Mesenchymal stem cell (in vitro differentiated cells and primary cell): Measurements from ENCODE around the gene XAB2.

Experiments used
- DNase-seq: peaks from one replicate; pipeline ENCODE4 v3.0.0-alpha.2; 2013
- H2AFZ ChIP-seq: one replicate; pipeline ENCODE4 v1.6.1; 2013; ENCODE audit warnings: low read depth, mild to moderate bottlenecking, control low read depth, inconsistent platforms, low read length, moderate library complexity
- H2AK5ac ChIP-seq: 2 replicates; pipeline ENCODE4 v1.6.1; 2013; ENCODE audit warnings: low read length, moderate library complexity, mild to moderate bottlenecking, inconsistent platforms; ENCODE audit not compliant: severe bottlenecking
- H2BK120ac ChIP-seq: one replicate; pipeline ENCODE4 v1.6.1; 2013; ENCODE audit warnings: low read depth, mild to moderate bottlenecking, inconsistent platforms, low read length, moderate library complexity
- H2BK12ac ChIP-seq, 2 experiments: one replicate each; pipeline ENCODE4 v1.6.1; 2013; ENCODE audit warnings: inconsistent platforms in 2 of 2, low read length in 2 of 2, mild to moderate bottlenecking in 2 of 2, moderate library complexity in 2 of 2, control low read depth in 1 of 2
- H2BK15ac ChIP-seq: one replicate; pipeline ENCODE4 v1.6.1; 2013; ENCODE audit warnings: mild to moderate bottlenecking, low read depth, inconsistent platforms; ENCODE audit not compliant: poor library complexity, severe bottlenecking
- H2BK5ac ChIP-seq: 2 replicates; pipeline ENCODE4 v1.6.1; 2013; ENCODE audit warnings: low read depth, mild to moderate bottlenecking, low read length, control low read depth, inconsistent platforms; ENCODE audit not compliant: poor library complexity, severe bottlenecking
- H3K14ac ChIP-seq, 2 experiments: one replicate each; pipeline ENCODE4 v1.6.1; 2013; ENCODE audit warnings: inconsistent platforms in 2 of 2, low read length in 2 of 2, control low read depth in 1 of 2, mild to moderate bottlenecking in 1 of 2, moderate library complexity in 1 of 2
- H3K18ac ChIP-seq, 2 experiments: one replicate each; pipeline ENCODE4 v1.6.1; 2013; ENCODE audit warnings: inconsistent platforms in 2 of 2, low read length in 2 of 2, control low read depth in 1 of 2, low read depth in 1 of 2, mild to moderate bottlenecking in 1 of 2
- H3K23ac ChIP-seq, 2 experiments: one replicate each; pipeline ENCODE4 v1.6.1; 2013; ENCODE audit warnings: inconsistent platforms in 2 of 2, low read length in 2 of 2, mild to moderate bottlenecking in 2 of 2, moderate library complexity in 2 of 2, control low read depth in 1 of 2
- H3K27ac ChIP-seq: 2 replicates; pipeline ENCODE4 v1.5.1; 2013; ENCODE audit warnings: mild to moderate bottlenecking, moderate library complexity, low read length, control low read depth, inconsistent platforms; ENCODE audit not compliant: poor library complexity, severe bottlenecking
- H3K27me3 ChIP-seq, 2 experiments: 2 replicates each; pipeline versions ENCODE4 v1.6.1 to v1.7.0; 2013; ENCODE audit warnings: low read length in 2 of 2, mild to moderate bottlenecking in 2 of 2, moderate library complexity in 2 of 2, control low read depth in 1 of 2, inconsistent platforms in 1 of 2; ENCODE audit not compliant: control insufficient read depth in 1 of 2, insufficient read depth in 1 of 2
- H3K36me3 ChIP-seq, 2 experiments: 2 replicates each; pipeline versions ENCODE4 v1.6.1 to v1.7.0; 2013; ENCODE audit warnings: low read length in 2 of 2, control low read depth in 1 of 2, inconsistent platforms in 1 of 2, low read depth in 1 of 2, mild to moderate bottlenecking in 1 of 2; ENCODE audit not compliant: insufficient read depth in 2 of 2, control insufficient read depth in 1 of 2
- H3K4ac ChIP-seq, 2 experiments: one replicate each; pipeline ENCODE4 v1.6.1; 2013; ENCODE audit warnings: inconsistent platforms in 2 of 2, low read length in 2 of 2, mild to moderate bottlenecking in 2 of 2, moderate library complexity in 2 of 2, control low read depth in 1 of 2, low read depth in 1 of 2
- H3K4me1 ChIP-seq: 2 replicates; pipeline ENCODE4 v1.6.1; 2013; ENCODE audit warnings: low read depth, low read length, control low read depth; ENCODE audit not compliant: control insufficient read depth, insufficient read depth
- H3K4me2 ChIP-seq: 2 replicates; pipeline ENCODE4 v1.6.1; 2013; ENCODE audit warnings: low read length, mild to moderate bottlenecking, inconsistent platforms; ENCODE audit not compliant: poor library complexity, severe bottlenecking
- H3K4me3 ChIP-seq, 2 experiments: 2 replicates each; pipeline versions ENCODE4 v1.5.1 to v1.7.0; 2013; ENCODE audit warnings: low read length in 2 of 2, mild to moderate bottlenecking in 2 of 2, control low read depth in 1 of 2, low read depth in 1 of 2; ENCODE audit not compliant: insufficient read depth in 1 of 2
- H3K79me1 ChIP-seq: replicated peaks from 2 replicates; pipeline ENCODE4 v1.6.1; 2013; ENCODE audit warnings: mild to moderate bottlenecking, control low read depth, low read length, inconsistent platforms; ENCODE audit not compliant: poor library complexity, severe bottlenecking
- H3K9ac ChIP-seq: 2 replicates; pipeline ENCODE4 v1.7.0; 2013; ENCODE audit warnings: mild to moderate bottlenecking, low read length, moderate library complexity
- H3K9me3 ChIP-seq: 2 replicates; pipeline ENCODE4 v1.7.0; 2013; ENCODE audit warnings: mild to moderate bottlenecking, low read length; ENCODE audit not compliant: control insufficient read depth
- H4K8ac ChIP-seq: one replicate; pipeline ENCODE4 v1.6.1; 2013; ENCODE audit warnings: inconsistent platforms, mild to moderate bottlenecking, low read length, moderate library complexity
- H4K91ac ChIP-seq: one replicate; pipeline ENCODE4 v1.6.1; 2013; ENCODE audit warnings: mild to moderate bottlenecking, low read length, inconsistent platforms
- WGBS: methylation state at CpG from one replicate; pipeline ENCODE4 v1.1.7; 2013; ENCODE audit warnings: mixed read lengths; 5-methylcytosine and 5-hydroxymethylcytosine counted together

XAB2 gene

DNA sequence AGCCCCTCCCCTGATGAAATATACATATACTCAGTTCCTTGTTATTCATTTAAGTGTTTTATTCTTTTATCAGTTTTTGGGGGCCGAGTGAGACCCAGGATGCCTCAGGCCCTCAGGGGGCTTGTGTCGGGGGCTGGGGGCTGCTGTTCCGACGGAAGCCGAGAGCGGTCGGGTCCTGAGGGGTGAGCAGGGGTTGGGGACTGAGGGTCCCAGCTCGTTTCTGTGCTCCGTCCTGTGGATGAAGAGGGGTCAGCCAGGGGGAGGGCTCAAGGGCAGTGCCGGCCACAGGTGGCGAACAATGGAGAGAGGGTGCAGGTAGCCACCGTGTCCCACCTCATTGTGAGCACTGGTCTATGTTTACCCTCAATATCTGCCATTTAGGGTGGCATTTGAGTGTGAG lies 2.2 kb upstream of the XAB2 start:
- peaks cover 33% of the 10 kb centered on the region for H3K4me1 ChIP-seq
- 90% methylated on average over 11 of the region's 12 CpGs for WGBS
- no peak for DNase-seq
- no peak overlapping the region for H3K4ac ChIP-seq
- H2BK120ac ChIP-seq = no peak overlapping the region
- H3K4me3 ChIP-seq = no peak overlapping the region
- H3K9ac ChIP-seq = no peak overlapping the region
- peaks cover 0 to 20% of the 10 kb centered on the region in 2 experiments for H3K27me3 ChIP-seq
- H3K14ac ChIP-seq = no peak overlapping the region
- H3K36me3 ChIP-seq = peaks cover 9 to 36% of the 10 kb centered on the region in 2 experiments
- H3K18ac ChIP-seq = no peak overlapping the region
- no peak overlapping the region for H3K4me2 ChIP-seq
- H4K8ac ChIP-seq = no peak overlapping the region
- H3K9me3 ChIP-seq = no peaks in the 10 kb centered on the region
- H3K27ac ChIP-seq = no peak overlapping the region
- H2BK5ac ChIP-seq = no peak overlapping the region
- H2AK5ac ChIP-seq = no peak overlapping the region
- no peak overlapping the region for H3K23ac ChIP-seq
- no peak overlapping the region for H2BK12ac ChIP-seq
- no peak overlapping the region for H2BK15ac ChIP-seq
- H4K91ac ChIP-seq = no peak overlapping the region
- H2AFZ ChIP-seq = no peak overlapping the region
- H3K79me1 ChIP-seq = peaks cover 42% of the 10 kb centered on the region

DNA sequence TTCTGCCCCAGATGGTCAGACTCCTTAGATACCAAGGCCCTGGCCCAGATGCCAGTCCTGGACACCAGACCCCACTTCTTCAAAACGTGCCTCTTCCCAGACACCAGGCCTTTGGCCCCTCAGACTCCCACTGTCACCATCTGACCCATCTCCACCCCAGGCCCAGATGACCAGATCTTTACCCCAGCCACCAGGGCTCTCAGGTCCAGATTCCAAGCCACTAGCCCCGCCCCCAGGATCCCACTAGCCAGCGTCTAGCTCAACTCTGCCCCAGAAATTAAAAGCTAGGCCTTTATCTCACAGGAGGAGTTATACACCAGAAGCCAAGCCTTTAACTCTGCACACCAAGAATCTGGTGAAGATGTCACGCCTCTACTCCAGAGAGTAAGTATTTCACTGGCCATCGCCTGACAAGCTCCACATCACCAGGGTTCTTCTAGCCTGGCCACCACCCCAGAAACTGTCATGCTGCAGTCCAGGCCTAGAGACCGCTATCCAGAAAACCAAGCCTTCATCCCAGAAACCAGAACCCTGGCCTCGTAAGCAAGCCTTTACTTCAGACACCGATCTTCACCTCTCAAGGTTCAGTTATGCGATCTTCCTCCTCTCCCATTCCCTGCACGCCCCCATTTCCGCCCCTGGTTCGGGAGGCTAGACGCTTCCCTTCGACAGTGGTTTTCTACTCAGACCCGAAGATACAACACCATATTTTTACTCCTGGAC lies 595 bp downstream of the XAB2 start:
- no peak overlapping the region for H2BK5ac ChIP-seq
- H2BK120ac ChIP-seq = no peak overlapping the region
- peaks cover 17 to 62% of the 10 kb centered on the region in 2 experiments for H3K36me3 ChIP-seq
- no peak overlapping the region for H4K91ac ChIP-seq
- no peaks in the 10 kb centered on the region for H3K9me3 ChIP-seq
- no peak overlapping the region for H3K27ac ChIP-seq
- H3K23ac ChIP-seq = peak overlapping the region in 1 of 2 experiments; percentile 34
- H3K18ac ChIP-seq = peak overlapping the region; percentile 11 to 75
- H2AFZ ChIP-seq = peak overlapping the region; percentile 15
- peak overlapping the region; percentile 99 for H3K9ac ChIP-seq
- 5% methylated on average over 15 of the region's 15 CpGs for WGBS
- H3K27me3 ChIP-seq = no peaks in the 10 kb centered on the region
- peak overlapping the region; percentile 63 for H4K8ac ChIP-seq
- no peak overlapping the region for H2BK15ac ChIP-seq
- peak; percentile 9 for DNase-seq
- no peak overlapping the region for H2BK12ac ChIP-seq
- peak overlapping the region; percentile 89 to 100 for H3K4me3 ChIP-seq
- peaks cover 59% of the 10 kb centered on the region for H3K79me1 ChIP-seq
- no peak overlapping the region for H2AK5ac ChIP-seq
- H3K4me1 ChIP-seq = peaks cover 30% of the 10 kb centered on the region
- H3K14ac ChIP-seq = peak overlapping the region in 1 of 2 experiments; percentile 49
- H3K4ac ChIP-seq = peak overlapping the region in 1 of 2 experiments; percentile 89
- peak overlapping the region; percentile 76 for H3K4me2 ChIP-seq

DNA sequence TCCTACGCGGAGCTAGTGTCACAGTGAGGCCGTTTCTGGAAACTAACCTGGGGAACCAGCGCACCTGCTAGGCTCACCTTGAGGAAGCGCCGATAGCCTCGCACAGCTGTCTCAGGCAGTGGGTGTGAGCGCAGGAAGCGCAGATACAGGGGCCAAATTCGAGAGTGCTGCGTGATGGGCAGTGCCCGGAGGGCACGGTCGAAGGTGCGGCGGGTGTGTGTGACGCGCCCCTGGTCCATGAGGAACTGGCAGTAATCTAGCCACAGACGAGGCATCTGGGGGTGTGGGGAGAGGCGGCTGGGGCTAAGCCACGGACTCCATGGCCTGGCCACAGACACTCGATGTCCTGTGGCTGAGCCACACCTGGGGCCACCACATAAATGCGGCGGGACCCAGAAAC lies 2.2 kb downstream of the XAB2 start:
- Histone ChIP-seq H3K79me1 (peaks cover 52% of the 10 kb centered on the region), H2AFZ (no peak overlapping the region), H3K4ac (no peak overlapping the region), H3K4me1 (peaks cover 28% of the 10 kb centered on the region), H4K8ac (no peak overlapping the region), H3K14ac (no peak overlapping the region), H3K18ac (no peak overlapping the region), H2BK5ac (no peak overlapping the region), H3K36me3 (peaks cover 28 to 64% of the 10 kb centered on the region in 2 experiments), H2AK5ac (no peak overlapping the region), H3K23ac (no peak overlapping the region), H4K91ac (peak overlapping the region; percentile 2), H2BK15ac (no peak overlapping the region), H2BK120ac (no peak overlapping the region), H3K9ac (no peak overlapping the region), H3K9me3 (no peaks in the 10 kb centered on the region), H3K4me2 (no peak overlapping the region), H2BK12ac (no peak overlapping the region), H3K27me3 (no peaks in the 10 kb centered on the region), H3K4me3 (no peak overlapping the region), H3K27ac (no peak overlapping the region)
- 95% methylated on average over 22 of the region's 24 CpGs for WGBS
- DNase-seq = no peak

DNA sequence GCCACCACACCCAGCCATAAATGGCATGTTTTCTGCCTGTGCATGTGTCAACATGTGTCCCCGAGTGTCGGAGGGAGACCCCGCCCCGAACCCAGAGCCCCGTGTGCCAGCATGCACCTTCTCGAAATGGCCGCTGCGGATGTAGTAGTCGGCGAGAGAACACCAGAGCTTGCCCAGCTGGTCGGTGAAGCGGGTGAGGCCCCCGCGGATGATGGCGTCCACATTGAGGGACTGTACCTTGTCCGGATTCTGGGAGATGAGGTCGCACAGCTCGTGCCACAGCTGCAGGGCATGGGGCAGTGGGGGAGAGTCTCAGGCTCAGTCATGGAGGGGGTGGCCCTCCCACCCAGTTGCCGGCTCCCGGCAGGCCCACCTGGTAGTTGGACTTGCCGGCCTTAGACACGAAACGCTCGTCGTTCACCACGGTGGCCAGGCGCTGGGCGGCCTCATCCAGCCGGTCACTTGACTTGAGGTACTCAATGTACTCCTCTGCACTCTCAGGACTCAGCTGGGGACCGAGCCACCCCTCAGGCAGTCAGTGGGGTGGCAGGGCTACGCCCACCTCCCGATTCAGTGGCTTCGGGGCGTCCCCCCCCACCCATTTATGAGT lies 3.5 kb downstream of the XAB2 start:
- H3K79me1 ChIP-seq = peaks cover 48% of the 10 kb centered on the region
- WGBS = 97% methylated on average over 34 of the region's 34 CpGs

More for the DNA sequence above, 3.5 kb downstream of the XAB2 start:
- Histone ChIP-seq H2AFZ (no peak overlapping the region), H2BK15ac (no peak overlapping the region), H3K36me3 (peaks cover 36 to 68% of the 10 kb centered on the region in 2 experiments), H3K4me3 (no peak overlapping the region), H4K8ac (no peak overlapping the region), H3K14ac (no peak overlapping the region), H3K18ac (no peak overlapping the region), H3K23ac (no peak overlapping the region), H2BK120ac (no peak overlapping the region), H2AK5ac (no peak overlapping the region), H3K27me3 (no peaks in the 10 kb centered on the region), H2BK12ac (no peak overlapping the region), H3K4ac (no peak overlapping the region), H2BK5ac (no peak overlapping the region), H3K9ac (no peak overlapping the region), H3K27ac (no peak overlapping the region), H3K4me1 (peaks cover 24% of the 10 kb centered on the region), H3K4me2 (no peak overlapping the region), H4K91ac (no peak overlapping the region), H3K9me3 (no peaks in the 10 kb centered on the region)
- no peak for DNase-seq
